ENCODE data around the gene CDKN2B-AS1.

DNA sequence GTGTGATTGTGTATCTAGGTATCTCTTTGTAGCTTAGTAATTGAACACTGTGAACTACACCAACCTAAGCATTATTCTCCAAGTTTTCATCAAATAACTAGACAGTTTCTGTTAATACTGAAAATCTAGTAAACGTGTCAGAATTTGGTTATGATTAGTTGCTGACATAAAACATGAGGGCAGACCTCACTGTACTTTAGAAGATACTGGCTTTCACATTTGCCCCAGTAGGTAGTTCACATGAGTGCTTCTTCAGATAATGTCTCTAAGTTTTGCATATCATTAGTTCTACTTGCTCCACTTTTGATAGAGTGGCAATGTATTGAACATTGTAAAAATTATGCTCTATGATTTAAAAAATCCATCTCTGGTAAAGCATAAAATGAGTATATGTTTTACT, 7.4 kb downstream of the CDKN2B-AS1 start:
- TF ChIP-seq, protein P1, sequence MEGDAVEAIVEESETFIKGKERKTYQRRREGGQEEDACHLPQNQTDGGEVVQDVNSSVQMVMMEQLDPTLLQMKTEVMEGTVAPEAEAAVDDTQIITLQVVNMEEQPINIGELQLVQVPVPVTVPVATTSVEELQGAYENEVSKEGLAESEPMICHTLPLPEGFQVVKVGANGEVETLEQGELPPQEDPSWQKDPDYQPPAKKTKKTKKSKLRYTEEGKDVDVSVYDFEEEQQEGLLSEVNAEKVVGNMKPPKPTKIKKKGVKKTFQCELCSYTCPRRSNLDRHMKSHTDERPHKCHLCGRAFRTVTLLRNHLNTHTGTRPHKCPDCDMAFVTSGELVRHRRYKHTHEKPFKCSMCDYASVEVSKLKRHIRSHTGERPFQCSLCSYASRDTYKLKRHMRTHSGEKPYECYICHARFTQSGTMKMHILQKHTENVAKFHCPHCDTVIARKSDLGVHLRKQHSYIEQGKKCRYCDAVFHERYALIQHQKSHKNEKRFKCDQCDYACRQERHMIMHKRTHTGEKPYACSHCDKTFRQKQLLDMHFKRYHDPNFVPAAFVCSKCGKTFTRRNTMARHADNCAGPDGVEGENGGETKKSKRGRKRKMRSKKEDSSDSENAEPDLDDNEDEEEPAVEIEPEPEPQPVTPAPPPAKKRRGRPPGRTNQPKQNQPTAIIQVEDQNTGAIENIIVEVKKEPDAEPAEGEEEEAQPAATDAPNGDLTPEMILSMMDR (IDR thresholded peaks at IDR 0.05; ENCODE audit: poor library complexity), result no peak
- TF ChIP-seq EZH2phosphoT487 (IDR thresholded peaks at IDR 0.05; ENCODE audit: low read depth, severe bottlenecking, unreplicated experiment), result no peak
